IPS DF 6.9 (cell line): ENCODE data around the gene TMEM132C.

Experiments
- DNase-seq: peaks from one replicate; pipeline ENCODE4 v3.0.0-alpha.2; 2013; ENCODE audit warnings: low read depth, low spot score
- H3K27ac ChIP-seq: one replicate; pipeline ENCODE4 v1.5.1; 2013; ENCODE audit warnings: low read length, control low read depth
- H3K27me3 ChIP-seq: 2 replicates; pipeline ENCODE4 v1.6.1; 2013; ENCODE audit warnings: mild to moderate bottlenecking, low read length; ENCODE audit not compliant: control insufficient read depth, insufficient read depth
- H3K36me3 ChIP-seq: 2 replicates; pipeline ENCODE4 v1.6.1; 2013; ENCODE audit warnings: low read length; ENCODE audit not compliant: control insufficient read depth, insufficient read depth
- H3K4me1 ChIP-seq: 2 replicates; pipeline ENCODE4 v1.6.1; 2013; ENCODE audit warnings: low read length; ENCODE audit not compliant: control insufficient read depth, insufficient read depth
- H3K4me3 ChIP-seq: 2 replicates; pipeline ENCODE4 v1.5.1; 2013; ENCODE audit warnings: mild to moderate bottlenecking, low read length
- H3K9me3 ChIP-seq: 2 replicates; pipeline ENCODE4 v1.6.1; 2013; ENCODE audit warnings: low read length, inconsistent platforms; ENCODE audit not compliant: control insufficient read depth, insufficient read depth
- WGBS: extraction: QIAGEN DNeasy Blood & Tissue Kit; methylation state at CpG from one replicate; pipeline ENCODE4 v1.1.7; 2013; ENCODE audit warnings: mixed read lengths, missing lambda C conversion rate; ENCODE audit not compliant: insufficient read length, insufficient coverage; 5-methylcytosine and 5-hydroxymethylcytosine counted together

Gene TMEM132C

GRCh38 chr12:128316973-128317526, 50.1 kb downstream of the TMEM132C start:
- H3K36me3 ChIP-seq = no peaks in the 10 kb centered on the region
- H3K27me3 ChIP-seq = no peaks in the 10 kb centered on the region
- no peak overlapping the region for H3K27ac ChIP-seq
- H3K4me1 ChIP-seq = no peaks in the 10 kb centered on the region
- no peak overlapping the region for H3K4me3 ChIP-seq
- DNase-seq = no peak
- H3K9me3 ChIP-seq = peaks cover 17% of the 10 kb centered on the region
- no CpG with 5 or more reads among the region's 4 CpGs for WGBS

DNA sequence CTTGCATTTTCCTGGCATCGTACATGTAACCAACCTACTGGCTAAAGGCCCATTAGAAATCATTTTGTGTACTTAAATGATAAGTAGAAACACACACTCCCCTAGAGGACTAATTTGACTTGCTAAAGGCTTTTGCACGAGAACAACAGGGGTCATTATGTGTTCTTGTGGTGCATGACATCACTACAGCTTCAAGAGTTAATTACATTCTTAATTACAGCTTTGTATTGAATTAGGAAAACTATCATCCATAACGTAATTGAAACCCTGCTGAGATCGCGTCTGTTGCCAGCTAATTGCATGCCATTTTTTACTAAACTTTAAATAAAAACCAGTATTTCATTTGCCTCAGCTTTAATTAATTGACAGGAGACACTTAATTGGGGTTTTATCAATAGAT, 51.4 kb downstream of the TMEM132C start:
- no peak overlapping the region for H3K27ac ChIP-seq
- H3K36me3 ChIP-seq = no peaks in the 10 kb centered on the region
- no peaks in the 10 kb centered on the region for H3K27me3 ChIP-seq
- peaks cover 9% of the 10 kb centered on the region for H3K9me3 ChIP-seq
- DNase-seq = no peak
- H3K4me1 ChIP-seq = no peaks in the 10 kb centered on the region
- no CpG with 5 or more reads among the region's 5 CpGs for WGBS
- H3K4me3 ChIP-seq = no peak overlapping the region

DNA sequence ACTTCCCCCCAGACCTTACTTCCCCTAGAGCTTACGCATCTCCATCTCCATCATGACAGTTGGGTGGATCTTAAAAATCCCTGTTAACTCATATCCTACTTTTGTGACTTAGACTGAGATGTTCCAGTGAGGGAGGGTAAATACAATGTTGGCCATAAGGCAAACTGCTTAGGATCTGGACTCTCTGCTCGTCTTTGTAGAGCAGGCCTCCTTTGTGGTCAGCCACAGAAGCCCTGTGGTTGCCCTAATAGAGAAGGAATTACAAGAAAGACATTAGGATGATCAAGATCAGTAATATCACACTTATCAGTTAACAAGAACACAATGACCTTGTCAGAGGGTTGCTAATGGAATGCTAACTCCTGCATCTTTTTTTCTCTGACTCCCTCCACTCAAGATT, 52.0 kb downstream of the TMEM132C start:
- Histone ChIP-seq H3K4me1 (no peaks in the 10 kb centered on the region), H3K36me3 (no peaks in the 10 kb centered on the region), H3K27me3 (no peaks in the 10 kb centered on the region), H3K27ac (no peak overlapping the region), H3K4me3 (no peak overlapping the region), H3K9me3 (peaks cover 6% of the 10 kb centered on the region)
- WGBS = no CpG with 5 or more reads among the region's 2 CpGs
- no peak for DNase-seq

DNA sequence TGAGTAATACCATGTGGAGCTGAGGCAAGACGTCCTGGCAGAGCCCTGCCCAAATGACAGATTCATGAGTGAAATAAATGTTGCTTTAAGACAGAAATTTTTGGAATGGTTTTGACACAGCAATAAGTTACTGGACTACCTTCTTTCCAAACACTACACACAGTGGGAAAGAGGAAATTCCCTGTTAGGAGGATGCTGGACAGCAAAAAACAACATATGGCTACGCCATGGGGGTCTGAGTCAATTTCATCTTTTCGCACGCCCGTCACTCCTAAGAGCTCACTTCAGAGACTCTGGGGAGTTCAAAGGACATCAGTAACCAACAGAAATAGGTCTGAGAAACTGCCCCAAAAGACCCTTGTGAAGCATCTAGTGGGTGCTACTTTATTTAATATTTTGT, 55.4 kb downstream of the TMEM132C start:
- Histone ChIP-seq H3K27me3 (no peaks in the 10 kb centered on the region), H3K4me1 (no peaks in the 10 kb centered on the region)
- no CpG with 5 or more reads among the region's 5 CpGs for WGBS

GRCh38 chr12:128323145-128323920, 56.4 kb downstream of the TMEM132C start:
- Histone ChIP-seq H3K27me3 (no peaks in the 10 kb centered on the region), H3K27ac (no peak overlapping the region), H3K4me3 (no peak overlapping the region), H3K4me1 (no peaks in the 10 kb centered on the region), H3K9me3 (peaks cover 7% of the 10 kb centered on the region), H3K36me3 (no peaks in the 10 kb centered on the region)
- DNase-seq = no peak
- WGBS = no CpG with 5 or more reads among the region's 20 CpGs

More for the DNA sequence above, 55.4 kb downstream of the TMEM132C start:
- H3K4me3 ChIP-seq = no peak overlapping the region
- no peak for DNase-seq
- no peaks in the 10 kb centered on the region for H3K36me3 ChIP-seq
- no peak overlapping the region for H3K27ac ChIP-seq
- H3K9me3 ChIP-seq = peaks cover 7% of the 10 kb centered on the region

- no peak overlapping the region for H3K27ac ChIP-seq
- WGBS = no CpG with 5 or more reads among the region's 12 CpGs
These were observed 58.7 kb downstream of the TMEM132C start for GRCh38 chr12:128325646-128326045.

GRCh38 chr12:128326406-128326805, 59.4 kb downstream of the TMEM132C start:
- no peaks in the 10 kb centered on the region for H3K36me3 ChIP-seq
- no CpG with 5 or more reads among the region's 7 CpGs for WGBS
- no peaks in the 10 kb centered on the region for H3K27me3 ChIP-seq
- no peak for DNase-seq
- no peaks in the 10 kb centered on the region for H3K4me1 ChIP-seq
- H3K27ac ChIP-seq = no peak overlapping the region
- no peak overlapping the region for H3K4me3 ChIP-seq
- H3K9me3 ChIP-seq = peaks cover 9% of the 10 kb centered on the region

More at GRCh38 chr12:128325646-128326045, 58.7 kb downstream of the TMEM132C start:
- Histone ChIP-seq H3K36me3 (no peaks in the 10 kb centered on the region), H3K9me3 (peaks cover 9% of the 10 kb centered on the region), H3K4me3 (no peak overlapping the region), H3K27me3 (no peaks in the 10 kb centered on the region), H3K4me1 (no peaks in the 10 kb centered on the region)
- DNase-seq = no peak

DNA sequence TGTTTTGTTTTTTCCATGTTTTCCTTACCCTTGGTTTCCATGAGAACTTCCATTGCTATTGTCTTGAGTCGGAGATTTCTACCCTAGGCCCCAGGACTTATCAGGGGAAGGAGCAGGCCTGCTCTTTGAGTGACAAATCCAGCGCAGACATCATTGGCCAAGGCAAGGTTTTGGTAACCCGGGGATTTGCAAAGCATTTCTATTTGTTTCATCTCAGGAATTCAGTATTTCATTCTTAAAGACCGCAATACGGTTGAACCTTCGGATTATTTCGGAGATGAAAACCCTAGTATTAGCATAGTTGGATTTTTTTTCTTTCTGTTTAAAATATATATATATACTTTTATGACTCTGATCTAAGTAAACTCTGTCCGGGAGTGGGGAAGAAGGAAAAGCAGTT, 62.0 kb downstream of the TMEM132C start:
- Histone ChIP-seq H3K27ac (no peak overlapping the region), H3K27me3 (no peaks in the 10 kb centered on the region), H3K36me3 (no peaks in the 10 kb centered on the region), H3K9me3 (peaks cover 9% of the 10 kb centered on the region), H3K4me1 (no peaks in the 10 kb centered on the region), H3K4me3 (no peak overlapping the region)
- no CpG with 5 or more reads among the region's 8 CpGs for WGBS
- DNase-seq = no peak

DNA sequence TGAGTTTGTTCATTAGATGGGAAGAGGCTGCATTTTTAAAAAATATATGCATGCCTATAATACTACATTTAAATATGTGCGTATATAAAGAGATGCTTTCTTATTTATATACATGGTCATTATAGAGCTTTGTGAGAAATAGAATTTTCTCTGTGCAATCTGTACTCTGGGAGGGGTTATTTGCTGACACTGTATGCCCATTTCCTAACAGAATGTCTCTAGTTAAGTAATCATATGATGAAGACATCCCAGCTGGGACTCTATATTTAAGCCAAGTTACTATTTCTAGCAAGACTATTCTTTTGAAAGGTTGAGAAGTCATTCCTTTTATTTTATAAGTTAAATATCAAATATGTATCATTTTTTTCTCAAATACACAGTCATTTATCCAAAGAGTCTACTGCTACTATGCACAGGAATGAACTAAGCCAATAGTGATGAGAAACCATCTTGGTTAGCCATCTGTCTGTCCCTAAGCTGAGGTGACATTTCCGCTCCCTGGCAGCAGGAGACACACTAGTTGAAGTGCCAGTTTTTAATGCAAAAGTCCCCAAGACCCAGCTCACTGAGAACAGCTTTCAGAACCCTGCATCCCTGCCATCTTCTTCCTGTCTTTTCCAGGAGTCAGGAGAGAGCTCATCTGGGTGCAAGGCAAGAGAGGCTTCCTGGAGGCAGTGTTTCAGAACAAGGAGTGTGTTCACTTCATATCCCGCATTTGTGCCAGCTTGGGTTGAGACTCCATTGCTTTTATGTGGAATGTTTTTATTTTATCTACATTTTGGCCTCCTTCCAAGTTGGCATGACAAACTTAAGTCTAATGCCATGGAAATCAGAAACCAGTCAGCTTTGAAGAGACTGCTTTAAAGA, 69.5 kb downstream of the TMEM132C start:
- H3K4me1 ChIP-seq = no peaks in the 10 kb centered on the region
- no peak for DNase-seq
- H3K36me3 ChIP-seq = no peaks in the 10 kb centered on the region
- no CpG with 5 or more reads among the region's 3 CpGs for WGBS
- peaks cover 12% of the 10 kb centered on the region for H3K9me3 ChIP-seq
- H3K4me3 ChIP-seq = no peak overlapping the region
- H3K27me3 ChIP-seq = no peaks in the 10 kb centered on the region
- no peak overlapping the region for H3K27ac ChIP-seq

DNA sequence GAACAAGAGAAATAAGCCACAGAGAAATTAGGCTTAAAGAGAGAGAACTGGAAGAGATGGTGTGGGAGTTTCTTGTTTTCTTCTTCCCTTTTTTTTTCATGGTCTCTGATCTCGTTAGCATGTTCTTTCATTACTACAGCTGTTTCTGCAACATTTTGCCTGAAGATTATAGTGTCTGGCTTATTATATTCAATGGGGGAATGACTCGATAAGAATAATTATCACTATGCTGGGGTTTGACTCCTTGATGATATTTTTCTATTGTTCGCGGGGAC, 70.0 kb downstream of the TMEM132C start:
- Histone ChIP-seq H3K27me3 (no peaks in the 10 kb centered on the region), H3K9me3 (peaks cover 11% of the 10 kb centered on the region), H3K4me3 (no peak overlapping the region), H3K4me1 (no peaks in the 10 kb centered on the region), H3K36me3 (no peaks in the 10 kb centered on the region), H3K27ac (no peak overlapping the region)
- DNase-seq = no peak
- no CpG with 5 or more reads among the region's 4 CpGs for WGBS
